ENCODE measurements around the gene RIMKLB.
"Not testable (repeated sequence)": the region's sequence is repeated elsewhere in the genome, so short reads cannot be mapped to it uniquely, and the experiment has no call there.

GRCh38 chr12:8805487-8805886 is 107.7 kb downstream of the RIMKLB start:
- TF ChIP-seq CTCF, POLR2A (IDR thresholded peaks at IDR 0.05): not testable (repeated sequence)

Measured in testis (tissue), 2 donors.